H1 (cell line): ENCODE measurements around the gene C7orf25. TPM values are rescaled to one million over a fixed set of nuclear protein-coding genes. Genes with fewer than 3 reads are reported as not detected.

Experiments used
- CTCF ChIA-PET: fragments of 300-600 bp; sonication (Branson Sonifier 250); formaldehyde crosslinking; loops from one replicate; lab custom pipeline; 2021; ENCODE audit not compliant: partially characterized antibody; lab: Charles Lee
- POLR2A ChIA-PET: fragments of 300-600 bp; sonication (Branson Sonifier 250); formaldehyde crosslinking; loops from one replicate; lab custom pipeline; 2021; ENCODE audit warnings: inconsistent platforms; ENCODE audit not compliant: partially characterized antibody; lab: Charles Lee
- DNase-seq, 2 experiments: peaks; one replicate each; pipeline versions ENCODE4 v3.0.0 to v3.0.0-alpha.2; 2010 to 2022; ENCODE audit warnings: low spot score in 2 of 2, low read depth in 1 of 2, mixed read lengths in 1 of 2
- FAIRE-seq: peaks from 2 replicates; lab custom pipeline; 2011; peaks lifted over from hg19 to GRCh38; lab: Jason Lieb, UNC
- H2AFZ ChIP-seq: 2 replicates; pipeline ENCODE4 v1.8.1; 2012; ENCODE audit warnings: low read length, inconsistent platforms
- H2AK5ac ChIP-seq: 2 replicates; pipeline ENCODE4 v1.6.1; 2013; ENCODE audit warnings: low read depth, low read length
- H2BK120ac ChIP-seq: replicated peaks from 2 replicates; pipeline ENCODE3; 2013; ENCODE audit warnings: low read depth, low read length, inconsistent platforms
- H2BK12ac ChIP-seq: 2 replicates; pipeline ENCODE4 v1.6.1; 2013; ENCODE audit warnings: low read depth, low read length
- H2BK15ac ChIP-seq: 2 replicates; pipeline ENCODE4 v1.6.1; 2013; ENCODE audit warnings: low read length
- H2BK20ac ChIP-seq: 2 replicates; pipeline ENCODE4 v1.6.1; 2013; ENCODE audit warnings: low read length
- H2BK5ac ChIP-seq: 2 replicates; pipeline ENCODE4 v1.6.1; 2013; ENCODE audit warnings: low read depth, low read length
- H3K14ac ChIP-seq: 2 replicates; pipeline ENCODE4 v1.6.1; 2013; ENCODE audit warnings: inconsistent platforms; ENCODE audit not compliant: insufficient read length
- H3K18ac ChIP-seq: 2 replicates; pipeline ENCODE4 v1.6.1; 2013; ENCODE audit warnings: low read length; ENCODE audit errors: extremely low read depth
- H3K23ac ChIP-seq: 2 replicates; pipeline ENCODE4 v1.6.1; 2013; ENCODE audit warnings: inconsistent platforms; ENCODE audit not compliant: insufficient read length
- H3K23me2 ChIP-seq: 2 replicates; pipeline ENCODE4 v1.6.1; 2013; ENCODE audit warnings: low read depth, low read length
- H3K27ac ChIP-seq: 2 replicates; pipeline ENCODE4 v1.6.1; 2011; ENCODE audit warnings: low read depth, low read length, inconsistent platforms
- H3K27me3 ChIP-seq, 4 experiments: replicated peaks in 1 of 4; 1 replicate in 1 of 4; 2 replicates in 3 of 4; pipeline versions ENCODE4 v1.6.1 to v1.8.1; 2011 to 2013; ENCODE audit warnings: low read length in 3 of 4, mild to moderate bottlenecking in 3 of 4, inconsistent platforms in 2 of 4, mixed read lengths in 2 of 4, moderate library complexity in 1 of 4; ENCODE audit not compliant: control insufficient read depth in 3 of 4, insufficient read depth in 3 of 4; ENCODE audit errors: extremely low read depth in 1 of 4
- H3K36me3 ChIP-seq, 4 experiments: 2 replicates each; pipeline versions ENCODE4 v1.6.1 to v1.8.1; 2011 to 2013; ENCODE audit warnings: mild to moderate bottlenecking in 4 of 4, low read length in 3 of 4, moderate library complexity in 2 of 4, control low read depth in 1 of 4, inconsistent platforms in 1 of 4; ENCODE audit not compliant: insufficient read depth in 4 of 4, control insufficient read depth in 2 of 4
- H3K4ac ChIP-seq: replicated peaks from 2 replicates; pipeline ENCODE3; 2013; ENCODE audit warnings: low read length, low read depth, mixed read lengths, inconsistent platforms; ENCODE audit not compliant: insufficient read length
- H3K4me1 ChIP-seq, 4 experiments: replicated peaks in 1 of 4; 1 replicate in 1 of 4; 2 replicates in 3 of 4; pipeline versions ENCODE4 v1.6.1 to v1.8.1; 2011 to 2013; ENCODE audit warnings: low read length in 3 of 4, inconsistent platforms in 2 of 4, mixed read lengths in 1 of 4; ENCODE audit not compliant: insufficient read depth in 4 of 4, control insufficient read depth in 3 of 4
- H3K4me2 ChIP-seq, 2 experiments: 2 replicates each; pipeline versions ENCODE4 v1.6.1 to v1.8.1; 2011 to 2013; ENCODE audit warnings: low read depth in 2 of 2, low read length in 2 of 2, control low read depth in 1 of 2, inconsistent platforms in 1 of 2, mild to moderate bottlenecking in 1 of 2; ENCODE audit not compliant: insufficient read depth in 1 of 2
- H3K4me3 ChIP-seq, 4 experiments: fragments of 200-600, 300-600 bp in 1 of 4; sonication (generic), shearing (Covaris generic), sonication (Bioruptor Twin) in 1 of 4; 2 replicates each; pipeline versions ENCODE4 v1.5.1 to v1.8.1; 2011 to 2016; ENCODE audit warnings: low read length in 4 of 4, low read depth in 3 of 4, control low read depth in 2 of 4, inconsistent platforms in 2 of 4, mild to moderate bottlenecking in 2 of 4, mixed read lengths in 1 of 4, moderate library complexity in 1 of 4; ENCODE audit not compliant: insufficient read depth in 2 of 4; ENCODE audit errors: extremely low read depth in 1 of 4
- H3K56ac ChIP-seq: replicated peaks from 2 replicates; pipeline ENCODE3; 2013; ENCODE audit warnings: low read depth, mild to moderate bottlenecking, mixed read lengths, low read length, inconsistent platforms; ENCODE audit not compliant: insufficient read length
- H3K79me1 ChIP-seq: 2 replicates; pipeline ENCODE4 v1.6.1; 2013; ENCODE audit warnings: low read depth, low read length, control low read depth
- H3K79me2 ChIP-seq, 2 experiments: 2 replicates each; pipeline versions ENCODE4 v1.6.1 to v1.8.1; 2012 to 2013; ENCODE audit warnings: low read length in 2 of 2, mild to moderate bottlenecking in 2 of 2, inconsistent platforms in 1 of 2; ENCODE audit not compliant: insufficient read depth in 2 of 2, control insufficient read depth in 1 of 2
- H3K9ac ChIP-seq, 4 experiments: replicated peaks in 1 of 4; 1 replicate in 1 of 4; 2 replicates in 3 of 4; pipeline versions ENCODE4 v1.6.1 to v1.8.1; 2011 to 2013; ENCODE audit warnings: low read depth in 3 of 4, low read length in 3 of 4, control low read depth in 2 of 4, mild to moderate bottlenecking in 2 of 4, moderate library complexity in 2 of 4, inconsistent platforms in 1 of 4; ENCODE audit errors: extremely low read depth in 1 of 4
- H3K9me3 ChIP-seq, 2 experiments: 2 replicates each; pipeline versions ENCODE4 v1.6.1 to v1.8.1; 2012 to 2013; ENCODE audit warnings: mild to moderate bottlenecking in 2 of 2, moderate library complexity in 2 of 2, control low read depth in 1 of 2, inconsistent platforms in 1 of 2, low read depth in 1 of 2, low read length in 1 of 2, mixed read lengths in 1 of 2; ENCODE audit not compliant: insufficient read depth in 2 of 2
- H4K20me1 ChIP-seq, 2 experiments: replicated peaks in 1 of 2; 2 replicates each; pipeline versions ENCODE3 to v1.8.1; 2011 to 2013; ENCODE audit warnings: inconsistent platforms in 2 of 2, low read length in 2 of 2, mild to moderate bottlenecking in 1 of 2; ENCODE audit not compliant: insufficient read depth in 2 of 2, control insufficient read depth in 1 of 2
- H4K5ac ChIP-seq: 2 replicates; pipeline ENCODE4 v1.6.1; 2013; ENCODE audit warnings: low read length, low read depth, mixed read lengths, inconsistent platforms; ENCODE audit not compliant: insufficient read length
- H4K8ac ChIP-seq: 2 replicates; pipeline ENCODE4 v1.8.0; 2013; ENCODE audit warnings: mild to moderate bottlenecking, moderate library complexity, low read length, inconsistent platforms; ENCODE audit not compliant: insufficient read depth; ENCODE audit errors: extremely low read depth
- H4K91ac ChIP-seq: replicated peaks from 2 replicates; pipeline ENCODE3; 2013; ENCODE audit warnings: low read length, mixed read lengths, inconsistent platforms; ENCODE audit not compliant: insufficient read length
- BACH1 ChIP-seq: IDR thresholded peaks from 2 replicates; pipeline ENCODE4 v1.6.1; 2012; ENCODE audit warnings: low read length, improper control_type of control experiment
- CBX8 ChIP-seq: fragments of 300-800, 300-1000 bp; sonication (generic); IDR thresholded peaks from 2 replicates; pipeline ENCODE4 v1.7.1; 2016; ENCODE audit warnings: low read depth, low read length, borderline replicate concordance
- CEBPB ChIP-seq: IDR thresholded peaks from 2 replicates; pipeline ENCODE4 v1.6.1; 2012; ENCODE audit warnings: low read depth, low read length
- EZH2 ChIP-seq: fragments of 200-600 bp; sonication (generic); IDR thresholded peaks from 2 replicates; pipeline ENCODE4 v1.7.1; 2012; ENCODE audit warnings: low read depth, mild to moderate bottlenecking, moderate library complexity, low read length, inconsistent platforms; ENCODE audit not compliant: severe bottlenecking
- GTF2F1 ChIP-seq: IDR thresholded peaks from 2 replicates; pipeline ENCODE4 v1.6.1; 2012; ENCODE audit warnings: low read depth, low read length, improper control_type of control experiment, borderline replicate concordance
- JUND ChIP-seq: IDR thresholded peaks from 2 replicates; pipeline ENCODE4 v1.6.1; 2011; ENCODE audit warnings: mild to moderate bottlenecking, improper control_type of control experiment, low read length
- PHF8 ChIP-seq: fragments of 200-600 bp; sonication (generic); conservative IDR thresholded peaks from 2 replicates; pipeline ENCODE4 v1.7.1; 2012; ENCODE audit warnings: low read depth, mild to moderate bottlenecking, inconsistent platforms, low read length, moderate library complexity
- POLR2A ChIP-seq, 2 experiments: IDR thresholded peaks; 1 replicate in 1 of 2; 2 replicates in 1 of 2; pipeline ENCODE4 v1.6.1; 2011; ENCODE audit warnings: low read depth in 2 of 2, low read length in 2 of 2, mild to moderate bottlenecking in 2 of 2; ENCODE audit errors: control extremely low read depth in 1 of 2
- RFX5 ChIP-seq: IDR thresholded peaks from 2 replicates; pipeline ENCODE4 v1.6.1; 2011; ENCODE audit warnings: low read depth, low read length, improper control_type of control experiment, borderline replicate concordance
- RNF2 ChIP-seq: fragments of 200-900, 300-1000 bp; sonication (generic); IDR thresholded peaks from 2 replicates; pipeline ENCODE4 v1.7.1; 2016; ENCODE audit warnings: borderline replicate concordance, low read depth, mild to moderate bottlenecking, antibody characterized with exemption, low read length; ENCODE audit not compliant: poor library complexity, severe bottlenecking; ENCODE audit errors: missing control alignments
- SIX5 ChIP-seq: IDR thresholded peaks from 2 replicates; pipeline ENCODE4 v1.6.1; 2011; ENCODE audit warnings: mild to moderate bottlenecking, low read depth, low read length
- TAF7 ChIP-seq: optimal IDR thresholded peaks from 2 replicates; pipeline ENCODE3; 2011; ENCODE audit warnings: low read depth, mild to moderate bottlenecking, inconsistent platforms, low read length, moderate library complexity, borderline replicate concordance
- TBP ChIP-seq: IDR thresholded peaks from 2 replicates; pipeline ENCODE4 v1.6.1; 2011; ENCODE audit warnings: low read depth, low read length, improper control_type of control experiment
- TCF12 ChIP-seq: IDR thresholded peaks from 2 replicates; pipeline ENCODE4 v1.6.1; 2011; ENCODE audit warnings: low read depth, mild to moderate bottlenecking, low read length
- TEAD4 ChIP-seq: IDR thresholded peaks from 2 replicates; pipeline ENCODE4 v1.6.1; 2012; ENCODE audit warnings: low read depth, low read length, inconsistent platforms, mixed read lengths
- WGBS, 2 experiments: shearing (Covaris generic) in 1 of 2; methylation state at CpG; one replicate each; pipeline versions ENCODE4 v1.1.6 to v1.1.7; 2013 to 2015; ENCODE audit warnings: low lambda C conversion rate in 2 of 2, mixed read lengths in 2 of 2, inconsistent platforms in 1 of 2, low coverage in 1 of 2, missing lambda C conversion rate in 1 of 2; ENCODE audit not compliant: insufficient replicate concordance in 2 of 2, insufficient coverage in 1 of 2, insufficient read length in 1 of 2; ENCODE audit errors: extremely low coverage in 1 of 2, missing lambda C conversion rate in 1 of 2; 5-methylcytosine and 5-hydroxymethylcytosine counted together
- polyA plus RNA-seq, 7 experiments: library from polyadenylated mRNA; depleted of rRNA in 3 of 7; stranded (reverse) in 5 of 7; unstranded in 2 of 7; fragments of >200 nt in 5 of 7; fragments of 200-250 nt in 2 of 7; gene quantifications; 1 replicate in 5 of 7; 2 replicates in 1 of 7; 4 replicates in 1 of 7; pipeline versions ENCODE4 v1.2.1 to v1.2.3, GENCODE V29; 2011 to 2013; ENCODE audit warnings: missing spikeins in 2 of 7, mixed read lengths in 2 of 7
- total RNA-seq: library from RNA; stranded (reverse); fragmentation: NEBNext Ultra II Directional; extraction: Animal tissue kit (Norgen Biotek cat#: 25700); gene quantifications from 2 replicates; pipeline ENCODE4 v1.2.1, GENCODE V29; 2021

Gene C7orf25
- total and polyA plus RNA-seq, 2 of the 8 experiments (the other 6 are each of a cell fraction or from before 2014, with no cell fraction given) = 0.70 to 4.5 TPM

DNA sequence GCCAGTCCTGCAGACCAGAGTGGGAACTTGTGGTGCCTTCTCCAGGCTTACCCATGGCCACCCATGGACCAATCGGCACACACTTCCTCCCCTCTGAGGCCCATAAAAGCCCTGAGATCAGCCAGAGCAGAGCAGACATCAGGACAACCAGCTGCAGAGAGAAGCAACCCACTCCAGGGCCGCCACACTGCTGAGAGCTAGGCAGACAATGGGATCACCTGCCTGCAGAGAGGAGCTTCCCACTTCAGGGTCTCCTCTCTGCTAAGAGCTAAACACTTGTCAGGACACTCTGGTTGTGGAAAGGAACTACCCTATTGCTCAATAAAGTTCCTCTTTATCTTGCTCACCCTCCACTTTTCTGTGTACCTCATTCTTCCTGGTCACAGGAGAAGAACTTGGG is 34.0 kb downstream of the C7orf25 start:
- H4K5ac ChIP-seq = no peak overlapping the region
- no peak overlapping the region for H3K4me3 ChIP-seq
- H3K27me3 ChIP-seq = no peaks in the 10 kb centered on the region
- no peak overlapping the region for H3K56ac ChIP-seq
- FAIRE-seq (no peak), DNase-seq (no peak)
- H2BK20ac ChIP-seq = peak overlapping the region; percentile 24; the same call in 1 of the 2 replicates
- ChIA-PET CTCF (interaction anchor here (0.6 to 2.8 kb wide), 20 partner anchors 7 to 1800 kb away, joined by 3 to 13 read pairs (median 4); no protein-coding TSS in a partner anchor), POLR2A (interaction anchor here (2.0 kb wide), 1 partner anchor 54 kb away, joined by 7 read pairs; the partner anchor contains the start of genes MRPL32 and PSMA2)
- no peak overlapping the region for H4K8ac ChIP-seq
- H3K18ac ChIP-seq = no peak overlapping the region
- H3K9ac ChIP-seq = no peak overlapping the region
- H3K14ac ChIP-seq = no peak overlapping the region
- no peak overlapping the region for H2BK120ac ChIP-seq
- peaks cover 0 to 3% of the 10 kb centered on the region in 2 experiments; a peak in 1 of 4 replicates for H3K9me3 ChIP-seq
- H2BK15ac ChIP-seq = no peak overlapping the region
- no peaks in the 10 kb centered on the region for H4K20me1 ChIP-seq
- peak overlapping the region; percentile 80; the same call in 1 of the 2 replicates for H2AK5ac ChIP-seq
- H3K79me1 ChIP-seq = no peaks in the 10 kb centered on the region
- no peak overlapping the region for H3K23ac ChIP-seq
- H3K23me2 ChIP-seq = no peaks in the 10 kb centered on the region; the same call in 1 of the 2 replicates
- H2BK12ac ChIP-seq = 0 out of 2 replicates have a peak overlapping the region, but pooled peaks have one; percentile 94
- no peaks in the 10 kb centered on the region for H3K4me1 ChIP-seq
- H3K4me2 ChIP-seq = no peak overlapping the region
- peak overlapping the region; percentile 55 for H2BK5ac ChIP-seq
- no peaks in the 10 kb centered on the region; a peak in 1 of 8 replicates for H3K36me3 ChIP-seq
- H4K91ac ChIP-seq = peak overlapping the region; percentile 66
- no peak overlapping the region for H3K4ac ChIP-seq
- H2AFZ ChIP-seq = peak overlapping the region; percentile 21; the same call in 1 of the 2 replicates
- H3K79me2 ChIP-seq = no peaks in the 10 kb centered on the region
- no peak overlapping the region for H3K27ac ChIP-seq
- 84% methylated on average over 2 of the region's 2 CpGs; no CpG with 5 or more reads in 1 of the 2 experiments for WGBS, 2 experiments
- no peak for TF ChIP-seq RFX5
- TF ChIP-seq TEAD4 = no peak
- TF ChIP-seq RNF2 = no peak
- no peak for TF ChIP-seq SIX5
- TF ChIP-seq EZH2 = no peak
- TF ChIP-seq CBX8 = no peak
- no peak for TF ChIP-seq PHF8
- no peak for TF ChIP-seq TCF12
- TF ChIP-seq TBP = no peak
- TF ChIP-seq POLR2A (IDR thresholded peaks at IDR 0.05; ENCODE audit: control extremely low read depth in 1 of 2, low read depth in 2 of 2, low read length in 2 of 2) = no peak
- TF ChIP-seq JUND = no peak
- TF ChIP-seq GTF2F1 = no peak
- no peak for TF ChIP-seq BACH1
- TF ChIP-seq TAF7 = no peak
- no peak for TF ChIP-seq CEBPB
